SKM-1 treated with dmso at 0.1 percent for 144 hours (cell line): ENCODE measurements around the gene LPIN3.
"Not testable (repeated sequence)": the region's sequence is repeated elsewhere in the genome, so short reads cannot be mapped to it uniquely, and the experiment has no call there.

Source experiments
- DNase-seq: peaks from one replicate; lab custom pipeline; 2025; ENCODE audit not compliant: unreplicated experiment; lab: John Stamatoyannopoulos, UW

LPIN3 gene

GRCh38 chr20:41340327-41341055, at the start of gene LPIN3:
Gene LPIN3 (plus strand): TSS chr20:41340821. CDS start chr20:41345804, 4,983 bp downstream.
- DNase-seq, result peak; percentile 38

GRCh38 chr20:41293269-41294037, 47.2 kb upstream of the LPIN3 start:
- DNase-seq, result no peak

- DNase-seq, result no peak
Observed at GRCh38 chr20:41299899-41300298, 40.7 kb upstream of the LPIN3 start.

- no peak for DNase-seq
Observed at GRCh38 chr20:41300383-41300782, 40.2 kb upstream of the LPIN3 start.

- DNase-seq, result no peak
Observed at GRCh38 chr20:41300886-41301285, 39.7 kb upstream of the LPIN3 start.

GRCh38 chr20:41304002-41304401, 36.6 kb upstream of the LPIN3 start:
- DNase-seq, result no peak

- no peak for DNase-seq
Observed at GRCh38 chr20:41304424-41305079, 36.1 kb upstream of the LPIN3 start.

GRCh38 chr20:41306061-41306727, 34.4 kb upstream of the LPIN3 start:
- no peak for DNase-seq

- DNase-seq, result no peak
Observed at GRCh38 chr20:41307021-41307420, 33.6 kb upstream of the LPIN3 start.

- no peak for DNase-seq
Observed at GRCh38 chr20:41308290-41308711, 32.3 kb upstream of the LPIN3 start.

GRCh38 chr20:41308726-41309413, 31.8 kb upstream of the LPIN3 start:
- peak; percentile 18 for DNase-seq

- DNase-seq, result no peak
Observed at GRCh38 chr20:41309817-41310216, 30.8 kb upstream of the LPIN3 start.

- not testable (repeated sequence) for DNase-seq
Observed at GRCh38 chr20:41312009-41312408, 28.6 kb upstream of the LPIN3 start.

- no peak for DNase-seq
Observed at GRCh38 chr20:41314386-41314785, 26.2 kb upstream of the LPIN3 start.

- no peak for DNase-seq
Observed at GRCh38 chr20:41316051-41316450, 24.6 kb upstream of the LPIN3 start.

- DNase-seq, result peak; percentile 36
Observed at GRCh38 chr20:41316602-41317545, 23.7 kb upstream of the LPIN3 start.

- peak; percentile 93 for DNase-seq
Observed at GRCh38 chr20:41317546-41318270, 22.9 kb upstream of the LPIN3 start, which contains the start of gene ZHX3. Gene ZHX3 (minus strand): TSS chr20:41317731. CDS start chr20:41204916, 112,815 bp downstream.

- no peak for DNase-seq
Observed at GRCh38 chr20:41318271-41318649, 22.4 kb upstream of the LPIN3 start.

- DNase-seq, result no peak
Observed at GRCh38 chr20:41320441-41320840, 20.2 kb upstream of the LPIN3 start.
